GM18511 (cell line): ENCODE data around the gene HSF2BP.
"Not testable (repeated sequence)": the region's sequence is repeated elsewhere in the genome, so short reads cannot be mapped to it uniquely, and the experiment has no call there.

Experiments used
- ATAC-seq: cut with Tn5 transposase; IDR thresholded peaks from one replicate; pipeline ENCODE4 v1.9.1; 2021; ENCODE audit warnings: mild to moderate bottlenecking, moderate library complexity; ENCODE audit not compliant: unreplicated experiment

Gene HSF2BP

DNA sequence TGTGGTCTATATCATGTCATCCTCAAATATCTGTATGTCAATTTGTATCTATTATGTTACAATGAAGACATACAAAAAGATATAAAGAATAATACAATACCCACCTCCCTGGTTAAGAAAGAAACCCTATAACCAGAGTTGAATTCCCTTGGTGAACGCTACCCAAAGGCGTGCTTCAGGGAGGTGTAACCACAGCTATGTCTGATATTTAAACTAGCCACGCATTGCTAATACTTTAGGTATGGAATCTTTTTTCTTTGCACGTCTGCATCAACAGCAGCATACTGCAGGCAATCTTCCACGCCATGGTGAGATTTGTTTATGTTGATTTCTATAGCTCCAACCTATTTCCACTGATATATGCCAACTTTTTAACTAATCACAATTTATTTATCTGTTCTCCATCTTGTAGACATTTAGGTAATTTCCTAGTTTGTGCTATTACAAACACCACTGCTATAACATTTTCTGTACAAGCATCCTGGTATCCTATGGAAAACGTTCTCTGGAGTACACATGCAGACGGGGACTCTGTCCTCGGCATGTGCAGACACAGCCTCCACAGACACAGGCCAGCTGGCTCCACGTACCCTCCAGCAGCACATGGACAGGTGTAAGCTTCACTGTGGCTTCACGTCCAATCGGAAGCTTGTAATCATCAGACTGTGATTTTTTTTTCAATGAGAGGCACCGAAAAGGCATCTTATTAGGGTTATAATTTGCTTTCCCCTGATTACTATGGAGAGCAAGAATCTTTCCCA, 58.5 kb downstream of the HSF2BP start:
- no peak for ATAC-seq

GRCh38 chr21:43599728-43600127, 59.6 kb downstream of the HSF2BP start:
- ATAC-seq: no peak

- no peak for ATAC-seq
Observed at GRCh38 chr21:43598416-43599120, 60.7 kb downstream of the HSF2BP start.

DNA sequence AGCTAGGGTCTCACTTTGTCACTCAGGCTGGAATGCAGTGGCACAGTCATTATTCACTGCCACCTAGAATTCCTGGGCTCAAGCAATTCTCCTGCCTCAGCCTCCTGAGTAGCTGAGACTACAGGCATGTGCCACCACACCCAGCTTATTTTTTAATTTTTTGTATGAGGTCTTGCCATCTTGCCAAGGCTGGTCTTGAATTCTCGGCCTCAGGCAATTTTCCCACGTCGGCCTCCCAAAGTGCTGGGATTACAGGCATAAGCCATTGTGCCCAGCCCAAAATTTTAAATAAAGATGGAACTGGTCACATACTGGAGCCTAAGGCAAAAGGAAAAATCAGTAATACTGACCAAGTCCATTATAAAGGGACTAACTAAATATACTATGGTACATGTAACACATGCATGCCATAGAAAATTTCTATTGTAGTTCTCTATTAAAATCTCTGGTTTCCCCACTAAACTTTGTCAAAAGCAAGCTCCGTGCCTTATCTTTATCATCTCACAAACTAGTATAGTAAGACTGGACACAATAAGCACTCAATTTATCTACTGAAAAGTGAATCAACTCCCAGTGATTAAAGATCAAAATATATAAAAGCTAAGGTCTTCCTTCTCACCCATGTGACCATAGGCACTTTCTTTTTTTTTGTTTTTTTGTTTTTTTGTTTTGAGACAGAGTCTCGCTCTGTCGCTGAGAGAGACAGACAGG, 61.6 kb downstream of the HSF2BP start:
- no peak for ATAC-seq

DNA sequence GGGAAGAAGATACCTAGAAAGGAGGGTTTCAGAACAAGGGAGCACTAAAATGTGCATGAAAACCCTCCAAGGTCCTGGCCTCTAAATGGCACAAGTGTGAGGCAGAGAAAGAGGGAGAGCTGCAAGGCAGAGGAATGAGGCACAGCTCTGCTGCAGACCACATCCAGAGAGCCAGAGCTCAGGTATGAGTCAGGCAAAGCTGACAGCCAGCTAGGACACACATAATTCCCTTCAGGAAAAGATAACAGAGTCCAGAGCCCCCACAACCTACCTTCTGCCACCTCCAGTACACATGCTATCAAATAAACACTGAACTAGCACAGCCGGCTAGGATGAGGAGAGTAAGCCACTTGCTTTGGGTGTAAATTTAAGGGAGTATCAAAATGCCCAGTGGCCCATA, 62.2 kb downstream of the HSF2BP start:
- ATAC-seq: no peak

GRCh38 chr21:43596616-43597015, 62.7 kb downstream of the HSF2BP start:
- no peak for ATAC-seq

GRCh38 chr21:43595769-43596168, 63.5 kb downstream of the HSF2BP start:
- ATAC-seq: not testable (repeated sequence)

DNA sequence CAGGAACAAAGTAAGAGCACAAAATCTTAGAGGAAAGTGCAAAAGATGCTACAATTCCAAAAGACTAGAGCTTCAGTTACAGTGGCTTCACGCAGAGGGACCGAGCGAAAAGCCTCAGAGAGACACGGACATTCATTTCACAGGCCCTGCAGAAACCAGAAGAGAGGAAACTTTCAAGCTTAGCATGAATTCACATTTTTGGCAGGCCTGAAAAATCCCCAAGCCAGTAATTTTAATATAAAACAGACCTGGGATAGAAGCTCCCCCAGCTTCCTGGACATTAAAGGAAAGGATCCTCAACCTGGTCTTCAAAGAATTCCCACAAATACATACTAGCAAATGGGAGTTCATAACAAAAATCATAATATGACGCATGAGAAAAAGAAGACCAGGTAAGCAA, 66.2 kb downstream of the HSF2BP start:
- ATAC-seq: no peak

DNA sequence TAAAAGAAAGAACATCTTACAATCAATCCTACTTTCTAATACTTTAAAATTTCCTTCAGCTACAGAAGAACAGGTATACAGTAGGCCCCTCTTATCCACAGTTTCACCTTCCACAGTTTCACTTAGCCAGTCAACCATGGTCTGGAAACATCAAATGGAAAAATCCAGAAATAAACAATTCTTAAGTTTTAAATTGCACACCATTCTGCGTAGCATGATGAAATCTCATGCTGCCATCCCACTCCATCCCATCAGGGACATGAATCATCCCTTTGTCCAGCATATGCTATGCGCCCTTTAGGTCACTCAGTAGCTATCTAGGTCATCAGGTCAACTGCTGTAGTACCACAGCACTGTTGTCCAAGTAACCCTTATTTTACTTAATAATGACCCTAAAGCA, 67.7 kb downstream of the HSF2BP start:
- no peak for ATAC-seq

- no peak for ATAC-seq
Observed at GRCh38 chr21:43590194-43590593, 69.1 kb downstream of the HSF2BP start.

GRCh38 chr21:43588957-43589356, 70.3 kb downstream of the HSF2BP start:
- ATAC-seq: no peak

DNA sequence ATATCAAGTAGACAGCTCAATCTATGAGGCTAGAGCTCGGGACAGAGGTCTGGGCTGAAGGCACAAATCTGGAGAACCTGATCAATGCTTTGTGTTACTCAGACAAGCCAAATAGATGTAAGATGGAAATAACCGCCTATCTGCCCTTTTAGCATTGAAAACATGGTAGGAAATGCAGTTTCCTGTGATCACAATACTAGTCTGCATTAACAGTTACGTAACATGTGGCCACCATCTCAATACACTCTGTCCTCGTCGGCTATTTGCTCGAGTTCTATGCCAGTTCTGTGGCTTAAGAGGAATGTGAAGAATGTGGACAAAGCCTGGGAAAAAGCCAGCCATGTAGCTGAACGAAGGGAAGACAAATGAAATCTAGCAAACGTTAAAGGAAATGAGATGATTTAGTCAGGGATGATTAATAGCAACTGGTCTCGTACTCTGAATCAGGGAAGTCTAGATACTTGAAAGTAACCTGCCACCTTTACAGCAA, 73.3 kb downstream of the HSF2BP start:
- no peak for ATAC-seq

- no peak for ATAC-seq
Observed at GRCh38 chr21:43585514-43585913, 73.8 kb downstream of the HSF2BP start.

- no peak for ATAC-seq
Observed at GRCh38 chr21:43581453-43581852, 77.8 kb downstream of the HSF2BP start.

- no peak for ATAC-seq
Observed at GRCh38 chr21:43578677-43579303, 80.5 kb downstream of the HSF2BP start.

DNA sequence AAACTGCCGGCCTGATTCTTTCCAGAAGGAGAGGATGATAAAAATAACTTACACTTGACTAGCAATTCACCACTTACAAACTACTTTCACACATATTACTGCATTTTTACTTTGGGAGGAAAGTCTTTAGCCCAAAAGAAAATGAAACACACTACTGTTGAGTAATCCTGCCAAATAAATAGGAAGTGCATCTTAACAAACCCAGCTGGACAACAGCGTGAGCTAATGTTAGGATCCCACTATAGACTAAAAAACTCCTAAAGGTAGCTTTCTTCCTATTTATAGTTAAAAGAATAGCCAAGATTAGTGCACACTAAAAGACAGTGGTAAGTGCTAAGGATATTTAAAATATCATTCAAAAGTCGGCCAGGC, 83.8 kb downstream of the HSF2BP start:
- ATAC-seq: no peak

DNA sequence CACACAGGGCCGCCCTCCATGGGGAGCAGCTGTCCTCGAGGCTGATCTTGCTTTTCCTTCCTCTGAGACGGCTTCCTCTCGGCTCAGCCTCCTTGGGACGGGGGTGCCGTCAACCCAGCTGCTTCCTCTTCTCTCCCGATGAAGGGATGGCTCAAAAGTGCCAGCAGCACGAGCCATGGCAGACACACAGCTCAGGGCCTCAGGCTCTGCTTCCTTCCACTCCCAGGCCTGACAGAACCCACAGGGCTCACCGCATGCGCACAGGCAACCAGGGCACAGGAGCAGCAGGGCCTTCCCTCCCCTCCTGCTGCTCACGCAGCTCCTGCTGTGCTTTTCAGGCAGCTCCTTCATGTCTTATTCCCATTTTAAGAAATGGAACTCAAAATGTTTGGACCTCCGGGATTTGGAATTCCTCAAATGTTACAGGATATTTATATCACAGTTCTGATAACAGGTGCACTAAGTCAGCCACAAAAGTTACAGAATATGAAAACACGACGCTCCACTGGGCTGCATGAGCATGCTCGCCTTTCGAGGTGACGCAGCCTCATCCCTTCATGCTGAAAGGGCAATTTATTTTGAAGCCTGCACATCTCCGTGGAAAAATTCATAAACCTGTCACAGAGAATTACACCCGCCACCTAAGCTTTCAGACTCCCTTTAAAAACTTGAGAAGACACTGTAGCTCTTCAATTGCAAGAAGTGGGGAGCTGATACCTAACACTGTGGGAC, 84.4 kb downstream of the HSF2BP start:
- no peak for ATAC-seq

DNA sequence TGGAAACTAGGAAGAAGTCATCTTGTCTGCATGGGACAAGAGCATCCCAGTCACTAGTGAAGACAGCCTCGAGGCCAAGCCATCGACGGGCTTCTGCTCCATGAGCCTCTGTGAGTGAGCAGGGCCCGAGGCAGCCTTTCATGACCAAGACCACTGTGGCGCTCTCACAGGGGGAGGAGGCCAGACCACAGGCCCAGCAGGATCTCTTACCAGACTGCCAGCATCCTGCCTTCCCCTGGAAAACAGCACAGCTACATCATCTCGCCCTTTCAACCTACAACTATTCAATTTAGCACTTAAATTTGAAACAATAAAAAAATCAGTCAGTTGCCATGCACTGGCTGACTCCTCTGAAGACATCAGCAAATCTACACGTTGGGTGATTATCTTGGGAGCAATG, 85.4 kb downstream of the HSF2BP start:
- ATAC-seq: no peak

- no peak for ATAC-seq
Observed at GRCh38 chr21:43572446-43572845, 86.8 kb downstream of the HSF2BP start.

DNA sequence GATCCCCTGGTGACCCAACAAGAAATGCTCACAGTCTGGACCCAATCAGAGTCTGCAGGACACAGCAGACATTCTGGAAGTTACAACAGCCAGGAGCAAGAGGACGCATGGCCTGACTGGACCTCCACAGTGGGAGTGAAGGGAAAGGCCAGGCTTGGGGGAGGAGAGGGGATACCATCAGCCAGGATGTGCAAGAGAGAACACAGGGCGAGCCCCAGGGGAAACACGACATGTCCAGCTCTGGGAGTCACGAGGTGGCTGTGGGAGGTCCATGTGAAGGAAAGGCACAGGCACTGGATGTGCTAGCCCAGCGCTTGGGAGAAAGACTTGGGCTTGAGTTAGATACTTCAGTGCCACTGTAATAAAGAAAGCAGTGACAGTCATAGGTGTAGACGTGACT, 87.3 kb downstream of the HSF2BP start:
- ATAC-seq: no peak

GRCh38 chr21:43570195-43570594, 89.1 kb downstream of the HSF2BP start:
- ATAC-seq: not testable (repeated sequence)
